MM.1S (cell line): ENCODE data around the gene PMEPA1.

Source experiments
- DNase-seq: peaks from one replicate; pipeline ENCODE4 v3.0.0-alpha.2; 2015
- H2AFZ ChIP-seq: fragments of 300-600 bp; sonication (generic); 2 replicates; pipeline ENCODE4 v1.6.0; 2016; ENCODE audit warnings: antibody characterized with exemption, low read length
- H3F3A ChIP-seq: fragments of 300-600 bp; sonication (generic); 2 replicates; pipeline ENCODE4 v1.6.1; 2016; ENCODE audit warnings: mild to moderate bottlenecking, antibody characterized with exemption, low read length, moderate library complexity, mixed read lengths; ENCODE audit not compliant: insufficient read depth
- H3K27ac ChIP-seq: fragments of 300-600 bp; sonication (generic); 2 replicates; pipeline ENCODE4 v1.5.1; 2016; ENCODE audit warnings: mild to moderate bottlenecking, low read length
- H3K27me3 ChIP-seq: fragments of 300-600 bp; sonication (generic); replicated peaks from 2 replicates; pipeline ENCODE4 v1.6.0; 2016; ENCODE audit warnings: low read length; ENCODE audit not compliant: insufficient read depth
- H3K36me3 ChIP-seq: fragments of 300-600 bp; sonication (generic); replicated peaks from 2 replicates; pipeline ENCODE4 v1.6.1; 2016; ENCODE audit warnings: mild to moderate bottlenecking, low read length, mixed read lengths; ENCODE audit not compliant: insufficient read depth
- H3K4me1 ChIP-seq: fragments of 300-600 bp; sonication (generic); 2 replicates; pipeline ENCODE4 v1.6.1; 2016; ENCODE audit warnings: low read length, mixed read lengths
- H3K4me2 ChIP-seq: fragments of 300-600 bp; sonication (generic); 2 replicates; pipeline ENCODE4 v1.6.0; 2016; ENCODE audit warnings: low read depth, low read length
- H3K4me3 ChIP-seq: fragments of 300-600 bp; sonication (generic); 2 replicates; pipeline ENCODE4 v1.5.1; 2016; ENCODE audit warnings: low read length, mixed read lengths
- H3K79me2 ChIP-seq: fragments of 300-600 bp; sonication (generic); 2 replicates; pipeline ENCODE4 v1.6.1; 2016; ENCODE audit warnings: mixed run types, low read length, mixed read lengths
- H3K9ac ChIP-seq: fragments of 300-600 bp; sonication (generic); 2 replicates; pipeline ENCODE4 v1.6.1; 2016; ENCODE audit warnings: low read length, mixed read lengths
- H3K9me2 ChIP-seq: fragments of 300-600 bp; sonication (generic); replicated peaks from 2 replicates; pipeline ENCODE4 v1.6.1; 2016; ENCODE audit warnings: mild to moderate bottlenecking, low read length, mixed read lengths; ENCODE audit not compliant: insufficient read depth
- H3K9me3 ChIP-seq: fragments of 300-600 bp; sonication (generic); replicated peaks from 2 replicates; pipeline ENCODE4 v1.6.1; 2016; ENCODE audit warnings: mild to moderate bottlenecking, low read length, mixed read lengths; ENCODE audit not compliant: insufficient read depth
- H4K20me1 ChIP-seq: fragments of 300-600 bp; sonication (generic); 2 replicates; pipeline ENCODE4 v1.6.1; 2016; ENCODE audit warnings: mild to moderate bottlenecking, low read length, moderate library complexity, mixed read lengths; ENCODE audit not compliant: insufficient read depth
- CTCF ChIP-seq: fragments of 300-600 bp; sonication (generic); IDR thresholded peaks from 2 replicates; pipeline ENCODE4 v1.5.1; 2016; ENCODE audit warnings: antibody characterized with exemption, low read length, mixed read lengths
- EZH2 ChIP-seq: fragments of 300-600 bp; sonication (generic); optimal IDR thresholded peaks from 2 replicates; pipeline ENCODE3; 2017; ENCODE audit warnings: low read depth, mild to moderate bottlenecking, antibody characterized with exemption, low read length, mixed read lengths
- EZH2phosphoT487 ChIP-seq: fragments of 300-600 bp; sonication (generic); IDR thresholded peaks from 2 replicates; pipeline ENCODE4 v1.6.1; 2018; ENCODE audit warnings: antibody characterized with exemption, low read length

PMEPA1 gene

GRCh38 chr20:57695940-57696339 lies 13.9 kb downstream of the PMEPA1 start:
- Histone ChIP-seq H3K79me2 (no peaks in the 10 kb centered on the region), H3K36me3 (no peaks in the 10 kb centered on the region), H3K4me3 (no peak overlapping the region), H3K4me2 (no peak overlapping the region), H2AFZ (no peak overlapping the region), H3K4me1 (peaks cover 9% of the 10 kb centered on the region; the same call in 1 of the 2 replicates), H4K20me1 (no peaks in the 10 kb centered on the region), H3K27ac (no peak overlapping the region), H3K9ac (no peak overlapping the region), H3K27me3 (no peaks in the 10 kb centered on the region), H3F3A (no peaks in the 10 kb centered on the region), H3K9me3 (no peaks in the 10 kb centered on the region), H3K9me2 (no peaks in the 10 kb centered on the region)
- no peak for DNase-seq
- TF ChIP-seq EZH2 = no peak
- TF ChIP-seq EZH2phosphoT487 = no peak
- no peak for TF ChIP-seq CTCF

GRCh38 chr20:57695012-57695411 lies 14.8 kb downstream of the PMEPA1 start:
- Histone ChIP-seq H3K27ac (no peak overlapping the region), H3K36me3 (no peaks in the 10 kb centered on the region), H3K4me3 (no peak overlapping the region), H3K27me3 (no peaks in the 10 kb centered on the region), H3K9me3 (no peaks in the 10 kb centered on the region), H3K9ac (no peak overlapping the region), H3F3A (no peaks in the 10 kb centered on the region), H3K4me1 (peaks cover 9% of the 10 kb centered on the region; the same call in 1 of the 2 replicates), H3K79me2 (no peaks in the 10 kb centered on the region), H3K9me2 (no peaks in the 10 kb centered on the region), H4K20me1 (no peaks in the 10 kb centered on the region), H3K4me2 (no peak overlapping the region), H2AFZ (no peak overlapping the region)
- TF ChIP-seq CTCF = no peak
- no peak for TF ChIP-seq EZH2
- TF ChIP-seq EZH2phosphoT487 = no peak
- no peak for DNase-seq

- Histone ChIP-seq H3K36me3 (no peaks in the 10 kb centered on the region), H2AFZ (no peak overlapping the region), H3K9me3 (no peaks in the 10 kb centered on the region), H3K9ac (no peak overlapping the region), H3K79me2 (no peaks in the 10 kb centered on the region), H3F3A (no peaks in the 10 kb centered on the region), H3K9me2 (no peaks in the 10 kb centered on the region), H3K4me3 (no peak overlapping the region), H3K27ac (no peak overlapping the region), H3K4me1 (peaks cover 9% of the 10 kb centered on the region; the same call in 1 of the 2 replicates), H4K20me1 (no peaks in the 10 kb centered on the region), H3K27me3 (no peaks in the 10 kb centered on the region), H3K4me2 (no peak overlapping the region)
- DNase-seq = no peak
- TF ChIP-seq EZH2 = no peak
- TF ChIP-seq EZH2phosphoT487 = no peak
- TF ChIP-seq CTCF = no peak
Measured at GRCh38 chr20:57694481-57694880, 15.3 kb downstream of the PMEPA1 start.
